ENCODE data around the gene SMG1.

GRCh38 chr16:18804540-18804939, 121.7 kb downstream of the SMG1 start:
- no peak for TF ChIP-seq CTCF (conservative IDR thresholded peaks at IDR 0.05)
- no peak for TF ChIP-seq EZH2 (IDR thresholded peaks at IDR 0.05; ENCODE audit: low read depth)

All from PC-9 (cell line).